A549 treated with dexamethasone at 1 μM for 4 hours (cell line): ENCODE data around the gene TRIM68. TPM values are rescaled to one million over a fixed set of nuclear protein-coding genes. Genes with fewer than 3 reads are reported as not detected.

Experiments
- total RNA-seq: library from RNA; stranded (reverse); fragments of 200-300 nt; extraction: Qiagen RNA extraction; gene quantifications from 5 replicates; pipeline ENCODE4 v1.2.3, GENCODE V29; 2022

The TRIM68 gene
- 7.7 to 10.1 TPM (median 9.7 TPM) in 5 replicates for total RNA-seq

GRCh38 chr11:4607781-4608666, at the start of gene TRIM68:
TRIM68 (minus strand) TSS chr11:4608231; CDS start chr11:4605504, 2,727 bp downstream.

GRCh38 chr11:4643682-4644081, 35.7 kb upstream of the TRIM68 start, which contains the start of gene OR51E1:
OR51E1 (plus strand) TSS chr11:4643982; CDS start chr11:4652527, 8,545 bp downstream.

GRCh38 chr11:4636962-4637661, 29.1 kb upstream of the TRIM68 start, which contains the start of gene OR51D1:
OR51D1 (plus strand) TSS chr11:4637477; CDS start chr11:4639791, 2,314 bp downstream.

GRCh38 chr11:4593739-4594138, 14.3 kb downstream of the TRIM68 start, which contains the start of gene OR52I1:
OR52I1 (plus strand) TSS chr11:4594039; CDS start chr11:4594039, 0 bp downstream.

GRCh38 chr11:4581443-4581842, 26.6 kb downstream of the TRIM68 start, which contains the start of gene OR52I2:
OR52I2 (plus strand) TSS chr11:4581743.

Other genes starting within 250 kb of the TRIM68 start
- gene OR52B4, start 239.8 kb downstream of the TRIM68 start, total RNA-seq, result not detected in 5 replicates
- 18.2 to 24.7 TPM (median 23.6 TPM) in 5 replicates for gene TRIM21, start 214.5 kb downstream of the TRIM68 start, total RNA-seq
- gene OR52K2, start 158.9 kb downstream of the TRIM68 start, total RNA-seq, result not detected in 5 replicates
- gene OR52K1, start 125.6 kb downstream of the TRIM68 start, total RNA-seq, result not detected in 5 replicates
- gene OR52M1, start 63.0 kb downstream of the TRIM68 start, total RNA-seq, result not detected in 5 replicates
- not detected in 5 replicates for gene OR52I2, start 26.5 kb downstream of the TRIM68 start, total RNA-seq
- gene OR52I1, start 14.2 kb downstream of the TRIM68 start, total RNA-seq, result not detected in 5 replicates
- not detected in 5 replicates for gene OR51D1, start 29.2 kb upstream of the TRIM68 start, total RNA-seq
- not detected in 5 replicates for gene OR51E1, start 35.8 kb upstream of the TRIM68 start, total RNA-seq
- not detected in 5 replicates for gene OR51E2, start 89.6 kb upstream of the TRIM68 start, total RNA-seq
- not detected in 5 replicates for gene MMP26, start 96.6 kb upstream of the TRIM68 start, total RNA-seq
- gene OR51F1, start 161.7 kb upstream of the TRIM68 start, total RNA-seq, result not detected in 5 replicates
- not detected in 5 replicates for gene OR52R1, start 196.1 kb upstream of the TRIM68 start, total RNA-seq
- not detected in 5 replicates for gene OR51F2, start 213.1 kb upstream of the TRIM68 start, total RNA-seq
- not detected in 5 replicates for gene OR51S1, start 241.0 kb upstream of the TRIM68 start, total RNA-seq